GM19452 (cell line): ENCODE results near the gene PCNX3.
"Not testable (repeated sequence)": the region's sequence is repeated elsewhere in the genome, so short reads cannot be mapped to it uniquely, and the experiment has no call there.

Experiments used
- ATAC-seq: cut with Tn5 transposase; IDR thresholded peaks from one replicate; pipeline ENCODE4 v1.9.1; 2021; ENCODE audit not compliant: unreplicated experiment

PCNX3 gene

DNA sequence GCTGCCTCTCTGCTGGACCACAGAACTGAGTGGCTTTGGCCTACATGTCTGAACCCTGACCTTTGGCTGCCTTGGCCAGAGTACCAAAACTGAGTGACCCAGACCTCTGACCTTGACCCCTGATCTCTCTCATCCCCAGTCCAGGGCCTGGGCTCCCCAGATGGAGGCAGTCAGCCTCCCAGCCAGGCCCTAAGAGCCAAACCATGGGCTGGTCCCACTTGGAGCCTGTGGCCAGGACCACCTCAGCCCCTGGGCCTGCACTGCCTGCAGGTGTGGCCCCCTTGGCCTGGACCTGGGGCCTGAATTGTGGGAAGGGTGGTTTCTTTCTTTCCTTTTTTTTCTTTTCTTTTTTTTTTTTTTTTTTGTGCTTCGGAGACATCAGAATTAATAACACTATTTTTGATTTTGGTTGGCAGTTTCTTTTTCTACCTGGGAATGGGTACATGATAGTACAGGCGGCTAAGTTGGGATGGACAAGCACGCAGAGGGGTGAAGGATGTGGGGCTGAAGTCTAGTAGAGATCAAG is 21.5 kb downstream of the PCNX3 start:
- ATAC-seq: no peak

GRCh38 chr11:65637794-65638419 is 22.3 kb downstream of the PCNX3 start, which contains the start of gene SIPA1:
SIPA1 (plus strand) TSS chr11:65638101; CDS start chr11:65640922, 2,821 bp downstream.
- no peak for ATAC-seq

- not testable (repeated sequence) for ATAC-seq
These were observed 23.6 kb downstream of the PCNX3 start for GRCh38 chr11:65639228-65639597.

DNA sequence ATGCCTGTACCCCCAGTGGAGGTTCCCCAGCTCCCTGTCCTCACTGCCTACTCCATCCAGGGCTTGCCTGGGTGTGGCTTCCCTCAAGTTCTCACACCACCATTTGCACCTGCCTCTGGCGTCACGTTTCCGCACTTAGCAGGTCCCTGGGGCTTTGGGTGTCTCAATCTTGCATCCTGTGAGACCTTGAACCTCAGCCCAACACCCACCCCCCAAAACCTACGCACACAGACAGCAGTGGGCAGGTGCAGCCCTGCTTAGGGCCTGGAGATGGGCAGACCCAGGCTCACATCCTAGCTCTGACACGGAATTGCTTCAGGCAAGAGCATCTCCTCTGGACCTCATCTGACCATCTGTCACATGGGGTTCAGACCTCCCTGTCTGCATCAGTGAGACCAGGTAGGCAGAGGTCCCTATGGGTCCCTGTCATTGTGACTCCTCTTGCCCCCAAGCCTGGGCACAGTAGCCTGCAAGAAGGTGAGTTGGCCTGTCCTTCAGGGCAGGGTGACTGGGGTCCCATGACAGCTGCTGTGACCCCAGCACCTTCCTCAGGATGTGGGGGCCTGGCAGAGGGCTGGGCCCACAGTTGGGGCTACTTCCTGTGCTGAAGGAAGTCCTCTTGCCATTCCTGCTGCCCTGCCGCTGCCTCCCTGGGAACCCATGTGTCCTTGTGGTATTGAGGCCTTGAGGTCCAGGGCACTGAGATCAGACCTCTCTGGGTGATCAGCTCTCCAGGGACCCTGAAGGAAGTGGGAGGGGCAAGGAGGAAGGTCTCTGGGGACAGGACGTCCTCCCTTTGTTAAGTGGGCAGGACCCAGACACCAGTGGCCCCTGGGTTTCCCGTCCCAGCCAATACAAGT is 24.3 kb downstream of the PCNX3 start:
- ATAC-seq: peak; percentile 44

- no peak for ATAC-seq
These were observed 25.1 kb downstream of the PCNX3 start for GRCh38 chr11:65640483-65641296.

DNA sequence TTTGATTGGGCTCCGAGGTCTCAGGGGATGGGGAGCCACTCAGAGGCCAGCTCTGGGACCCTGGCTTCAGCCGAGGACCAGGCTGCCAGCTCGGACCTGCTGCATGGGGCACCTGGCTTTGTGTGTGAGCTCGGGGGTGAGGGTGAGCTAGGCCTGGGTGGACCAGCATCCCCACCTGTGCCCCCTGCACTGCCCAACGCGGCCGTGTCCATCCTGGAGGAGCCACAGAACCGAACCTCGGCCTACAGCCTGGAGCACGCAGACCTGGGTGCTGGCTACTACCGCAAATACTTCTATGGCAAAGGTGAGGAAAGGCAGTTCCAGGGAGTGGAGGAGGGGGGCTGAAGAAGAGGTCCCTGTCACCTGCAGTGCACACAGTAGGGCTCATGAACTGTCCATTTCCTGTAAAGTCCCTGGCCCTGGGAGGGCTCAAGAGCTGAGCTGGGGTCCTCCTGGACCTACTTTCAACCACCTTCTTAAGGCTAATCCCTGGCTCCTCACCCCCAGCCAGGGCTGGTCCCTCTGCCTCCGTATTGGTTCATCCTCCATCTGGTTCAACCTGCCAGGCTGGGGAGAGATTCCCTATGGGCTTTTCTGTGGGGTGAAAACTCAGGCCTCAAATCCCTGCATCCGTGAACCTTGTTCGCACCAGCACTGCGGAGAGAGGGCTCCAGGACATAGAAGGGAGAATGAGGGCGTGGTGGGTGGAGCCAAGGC is 25.9 kb downstream of the PCNX3 start:
- ATAC-seq: no peak

GRCh38 chr11:65642014-65642671 is 26.6 kb downstream of the PCNX3 start:
- no peak for ATAC-seq

GRCh38 chr11:65643971-65644370 is 28.4 kb downstream of the PCNX3 start:
- ATAC-seq: no peak

DNA sequence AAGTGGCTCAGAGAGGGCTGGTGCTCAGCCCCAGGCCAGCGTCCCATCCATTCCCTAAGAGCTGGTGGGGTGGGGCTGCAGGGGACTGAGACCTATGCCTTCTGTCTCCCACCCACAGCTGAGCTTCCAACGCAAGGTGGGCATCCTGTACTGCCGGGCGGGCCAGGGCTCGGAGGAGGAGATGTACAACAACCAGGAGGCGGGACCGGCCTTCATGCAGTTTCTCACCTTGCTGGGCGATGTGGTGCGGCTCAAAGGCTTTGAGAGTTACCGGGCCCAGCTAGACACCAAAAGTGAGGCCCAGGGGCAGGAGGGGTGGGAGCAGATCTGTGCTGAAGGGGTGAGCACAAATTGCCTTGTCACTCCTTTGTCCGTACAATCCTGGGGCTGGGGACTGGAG is 29.3 kb downstream of the PCNX3 start:
- ATAC-seq: no peak

- no peak for ATAC-seq
These were observed 30.1 kb downstream of the PCNX3 start for GRCh38 chr11:65645710-65646109.

- no peak for ATAC-seq
These were observed 30.8 kb downstream of the PCNX3 start for GRCh38 chr11:65646288-65646957.

- no peak for ATAC-seq
These were observed 31.6 kb downstream of the PCNX3 start for GRCh38 chr11:65646958-65647701.

DNA sequence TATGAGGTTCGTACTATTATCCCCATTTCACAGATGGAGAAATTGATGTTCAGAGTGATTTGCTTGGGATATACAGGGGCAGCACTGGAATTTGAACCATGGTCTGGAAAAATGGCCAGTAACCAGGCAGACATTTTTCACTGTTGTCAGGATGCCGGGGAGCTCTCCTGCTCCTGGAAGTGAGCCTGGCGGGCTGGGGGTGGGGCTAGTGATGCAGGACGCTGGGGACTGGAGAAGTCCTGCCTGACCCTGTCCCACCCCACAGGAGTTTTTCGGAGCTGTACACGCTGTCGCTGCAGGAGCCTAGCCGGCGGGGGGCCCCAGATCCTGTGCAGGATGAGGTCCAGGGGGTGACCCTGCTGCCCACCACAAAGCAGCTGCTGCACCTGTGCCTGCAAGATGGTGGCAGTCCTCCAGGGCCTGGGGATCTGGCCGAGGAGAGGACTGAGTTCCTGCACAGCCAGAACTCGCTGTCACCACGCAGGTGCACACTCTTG is 33.5 kb downstream of the PCNX3 start:
- ATAC-seq: no peak

- no peak for ATAC-seq
These were observed 34.3 kb downstream of the PCNX3 start for GRCh38 chr11:65649656-65650546.

GRCh38 chr11:65650547-65651338 is 35.2 kb downstream of the PCNX3 start:
- no peak for ATAC-seq

GRCh38 chr11:65651339-65651588 is 35.7 kb downstream of the PCNX3 start:
- no peak for ATAC-seq
